GM21717 (cell line): ENCODE results near the gene RGP1.

Experiments used
- ATAC-seq: cut with Tn5 transposase; IDR thresholded peaks from one replicate; pipeline ENCODE4 v1.9.1; 2021; ENCODE audit warnings: mild to moderate bottlenecking, moderate library complexity; ENCODE audit not compliant: unreplicated experiment

The RGP1 gene

GRCh38 chr9:35748858-35749514 lies at the start of gene RGP1, which contains the start of gene GBA2:
TSS of gene RGP1 (plus strand) at chr9:35749287. CDS start at chr9:35749756, 469 bp downstream.
TSS of gene GBA2 (minus strand) at chr9:35749228. CDS start at chr9:35748704, 524 bp downstream.
- ATAC-seq, result peak; percentile 71

- no peak for ATAC-seq
Observed at GRCh38 chr9:35700031-35700430, 49.1 kb upstream of the RGP1 start.

- ATAC-seq, result no peak
Observed at GRCh38 chr9:35700942-35701341, 48.1 kb upstream of the RGP1 start.

GRCh38 chr9:35702696-35703095 lies 46.4 kb upstream of the RGP1 start:
- ATAC-seq, result no peak

GRCh38 chr9:35703906-35704672 lies 45.0 kb upstream of the RGP1 start:
- ATAC-seq, result no peak

- ATAC-seq, result no peak
Observed at GRCh38 chr9:35705372-35705771, 43.7 kb upstream of the RGP1 start.

- no peak for ATAC-seq
Observed at GRCh38 chr9:35705836-35706430, 43.2 kb upstream of the RGP1 start.

GRCh38 chr9:35706951-35707350 lies 42.1 kb upstream of the RGP1 start:
- ATAC-seq, result no peak

- ATAC-seq, result no peak
Observed at GRCh38 chr9:35708146-35708545, 40.9 kb upstream of the RGP1 start.

- ATAC-seq, result no peak
Observed at GRCh38 chr9:35710818-35711500, 38.1 kb upstream of the RGP1 start.

GRCh38 chr9:35711501-35712428 lies 37.3 kb upstream of the RGP1 start:
- ATAC-seq, result no peak

- ATAC-seq, result no peak
Observed at GRCh38 chr9:35712762-35713400, 36.2 kb upstream of the RGP1 start.

- ATAC-seq, result no peak
Observed at GRCh38 chr9:35713578-35713977, 35.5 kb upstream of the RGP1 start.

GRCh38 chr9:35714123-35714522 lies 35.0 kb upstream of the RGP1 start:
- no peak for ATAC-seq

GRCh38 chr9:35714579-35715252 lies 34.4 kb upstream of the RGP1 start:
- no peak for ATAC-seq

GRCh38 chr9:35716230-35716629 lies 32.9 kb upstream of the RGP1 start:
- ATAC-seq, result no peak

GRCh38 chr9:35717132-35717870 lies 31.8 kb upstream of the RGP1 start:
- ATAC-seq, result no peak

- no peak for ATAC-seq
Observed at GRCh38 chr9:35718721-35719511, 30.2 kb upstream of the RGP1 start.
